IMR-90 (cell line): ENCODE results near the gene DNAH17. TPM values are rescaled to one million over a fixed set of nuclear protein-coding genes. Genes with fewer than 3 reads are reported as not detected.

Experiments
- ATAC-seq: fragments of 200-7000 bp; cut with Tn5 transposase; 2 replicates; pipeline ENCODE4 v1.9.1; 2020; ENCODE audit warnings: low read depth, mild to moderate bottlenecking, moderate library complexity
- BruUV-seq: library from RNA; stranded (reverse); fragments of 400-500 nt; replicated peaks from 2 replicates; lab custom pipeline; 2021; lab: Mats Ljungman, UMichigan
- CTCF ChIA-PET: fragments of 300-600 bp; formaldehyde crosslinking; extraction: SDS; loops from one replicate; lab custom pipeline; 2021; ENCODE audit warnings: antibody characterized with exemption; lab: Yijun Ruan, JAX
- POLR2A ChIA-PET: fragments of 300-600 bp; sonication (Branson Sonifier 250); formaldehyde crosslinking; loops from one replicate; lab custom pipeline; 2022; ENCODE audit warnings: antibody characterized with exemption; ENCODE audit not compliant: unreplicated experiment; lab: Charles Lee
- DNase-seq: peaks from one replicate; pipeline ENCODE4 v3.0.0; 2013
- H2AFZ ChIP-seq: replicated peaks from 2 replicates; pipeline ENCODE3; 2013; ENCODE audit warnings: low read length, mild to moderate bottlenecking; ENCODE audit not compliant: poor library complexity
- H2AK5ac ChIP-seq: 2 replicates; pipeline ENCODE4 v1.6.1; 2013; ENCODE audit warnings: low read depth, low read length, inconsistent platforms
- H2AK9ac ChIP-seq: replicated peaks from 2 replicates; pipeline ENCODE3; 2013; ENCODE audit warnings: mild to moderate bottlenecking, low read depth, low read length, moderate library complexity; ENCODE audit not compliant: poor library complexity
- H2BK120ac ChIP-seq: 2 replicates; pipeline ENCODE4 v1.6.1; 2013; ENCODE audit warnings: low read depth, low read length, inconsistent platforms
- H2BK15ac ChIP-seq: 3 replicates; pipeline ENCODE4 v1.6.1; 2013; ENCODE audit warnings: low read depth, low read length, inconsistent platforms
- H2BK20ac ChIP-seq: 2 replicates; pipeline ENCODE4 v1.6.1; 2013; ENCODE audit warnings: low read depth, mild to moderate bottlenecking, inconsistent platforms, low read length, moderate library complexity
- H2BK5ac ChIP-seq: 2 replicates; pipeline ENCODE4 v1.6.1; 2013; ENCODE audit warnings: mild to moderate bottlenecking, low read depth, low read length, inconsistent platforms; ENCODE audit not compliant: poor library complexity, severe bottlenecking
- H3K14ac ChIP-seq: replicated peaks from 2 replicates; pipeline ENCODE4 v1.6.1; 2013; ENCODE audit warnings: low read depth, low read length, inconsistent platforms
- H3K18ac ChIP-seq: 2 replicates; pipeline ENCODE4 v1.6.1; 2013; ENCODE audit warnings: low read depth, low read length, control low read depth
- H3K23ac ChIP-seq: 2 replicates; pipeline ENCODE4 v1.6.1; 2013; ENCODE audit warnings: low read depth, low read length, inconsistent platforms
- H3K27ac ChIP-seq: 2 replicates; pipeline ENCODE4 v1.5.1; 2013; ENCODE audit warnings: mild to moderate bottlenecking, control low read depth, low read length; ENCODE audit not compliant: insufficient read depth
- H3K27me3 ChIP-seq: 2 replicates; pipeline ENCODE4 v1.6.1; 2013; ENCODE audit warnings: low read length; ENCODE audit not compliant: control insufficient read depth, insufficient read depth
- H3K36me3 ChIP-seq: 2 replicates; pipeline ENCODE4 v1.6.1; 2013; ENCODE audit warnings: low read length, mixed read lengths; ENCODE audit not compliant: control insufficient read depth, insufficient read depth
- H3K4ac ChIP-seq: 2 replicates; pipeline ENCODE4 v1.6.1; 2013; ENCODE audit warnings: low read depth, low read length, inconsistent platforms
- H3K4me1 ChIP-seq: 2 replicates; pipeline ENCODE4 v1.6.1; 2013; ENCODE audit warnings: low read length, mixed read lengths; ENCODE audit not compliant: control insufficient read depth, insufficient read depth
- H3K4me2 ChIP-seq: 2 replicates; pipeline ENCODE4 v1.6.1; 2013; ENCODE audit warnings: low read depth, mild to moderate bottlenecking, control low read depth, low read length, moderate library complexity
- H3K4me3 ChIP-seq: 2 replicates; pipeline ENCODE4 v1.5.1; 2013; ENCODE audit warnings: low read depth, mild to moderate bottlenecking, control low read depth, low read length, moderate library complexity; ENCODE audit not compliant: insufficient read depth
- H3K56ac ChIP-seq: 2 replicates; pipeline ENCODE4 v1.6.1; 2013; ENCODE audit warnings: low read length, inconsistent platforms; ENCODE audit not compliant: insufficient read depth; ENCODE audit errors: extremely low read depth
- H3K79me1 ChIP-seq, 2 experiments: 2 replicates each; pipeline ENCODE4 v1.6.1; 2013; ENCODE audit warnings: low read length in 2 of 2, inconsistent platforms in 1 of 2, low read depth in 1 of 2
- H3K9ac ChIP-seq: 2 replicates; pipeline ENCODE4 v1.6.1; 2013; ENCODE audit warnings: low read depth, low read length, control low read depth
- H3K9me1 ChIP-seq: 2 replicates; pipeline ENCODE4 v1.6.1; 2013; ENCODE audit warnings: low read length, inconsistent platforms; ENCODE audit not compliant: insufficient read depth
- H3K9me3 ChIP-seq: 2 replicates; pipeline ENCODE4 v1.6.1; 2013; ENCODE audit warnings: low read length; ENCODE audit not compliant: control insufficient read depth, insufficient read depth
- H4K20me1 ChIP-seq: 2 replicates; pipeline ENCODE4 v1.6.1; 2013; ENCODE audit warnings: low read length, inconsistent platforms; ENCODE audit not compliant: insufficient read depth
- H4K5ac ChIP-seq: 2 replicates; pipeline ENCODE4 v1.6.1; 2013; ENCODE audit warnings: mild to moderate bottlenecking, low read depth, low read length, control low read depth
- H4K8ac ChIP-seq, 2 experiments: 2 replicates each; pipeline ENCODE4 v1.6.1; 2013; ENCODE audit warnings: low read depth in 2 of 2, low read length in 2 of 2, control low read depth in 1 of 2, inconsistent platforms in 1 of 2
- H4K91ac ChIP-seq: 2 replicates; pipeline ENCODE4 v1.6.1; 2013; ENCODE audit warnings: low read depth, low read length, inconsistent platforms; ENCODE audit not compliant: insufficient read depth
- BHLHE40 ChIP-seq: fragments of 150-350 bp; IDR thresholded peaks from 2 replicates; pipeline ENCODE4 v1.6.1; 2016; ENCODE audit warnings: mild to moderate bottlenecking, low read depth, low read length
- CHD1 ChIP-seq: IDR thresholded peaks from 2 replicates; pipeline ENCODE4 v1.6.1; 2012; ENCODE audit warnings: low read depth, low read length, improper control_type of control experiment
- FOS ChIP-seq: fragments of 150-350 bp; IDR thresholded peaks from 2 replicates; pipeline ENCODE4 v1.6.1; 2016; ENCODE audit warnings: low read depth, low read length
- MAZ ChIP-seq: IDR thresholded peaks from 2 replicates; pipeline ENCODE4 v1.6.1; 2012; ENCODE audit warnings: low read depth, mild to moderate bottlenecking, low read length, improper control_type of control experiment, moderate library complexity, borderline replicate concordance
- MXI1 ChIP-seq: IDR thresholded peaks from 2 replicates; pipeline ENCODE4 v1.6.1; 2012; ENCODE audit warnings: low read depth, mild to moderate bottlenecking, low read length, moderate library complexity, borderline replicate concordance
- NFE2L2 ChIP-seq: fragments of 150-350 bp; IDR thresholded peaks from 2 replicates; pipeline ENCODE4 v1.6.1; 2016; ENCODE audit warnings: low read depth, mild to moderate bottlenecking, low read length
- RAD21 ChIP-seq: IDR thresholded peaks from 2 replicates; pipeline ENCODE4 v1.6.1; 2012; ENCODE audit warnings: low read length, improper control_type of control experiment
- RCOR1 ChIP-seq: IDR thresholded peaks from 2 replicates; pipeline ENCODE4 v1.6.1; 2012; ENCODE audit warnings: mild to moderate bottlenecking, low read length, improper control_type of control experiment; ENCODE audit not compliant: insufficient replicate concordance
- RFX5 ChIP-seq: IDR thresholded peaks from 2 replicates; pipeline ENCODE4 v1.8.0; 2012; ENCODE audit warnings: low read depth, mild to moderate bottlenecking, low read length, moderate library complexity
- SMC3 ChIP-seq: fragments of 150-350 bp; IDR thresholded peaks from 2 replicates; pipeline ENCODE4 v1.6.1; 2016; ENCODE audit warnings: low read depth, mild to moderate bottlenecking, antibody characterized with exemption, low read length, moderate library complexity
- WGBS, 2 experiments: methylation state at CpG; one replicate each; pipeline versions ENCODE4 v1.1.5 to v1.1.7; 2013; ENCODE audit warnings: missing lambda C conversion rate in 2 of 2; ENCODE audit not compliant: insufficient read length in 1 of 2; ENCODE audit errors: extremely low coverage in 2 of 2; 5-methylcytosine and 5-hydroxymethylcytosine counted together
- dilution Hi-C: fragments of 300-500 bp; cut with HindIII; formaldehyde crosslinking; loops from one replicate; pipeline ENCODE4 v1.14.3; 2018; ENCODE audit warnings: low sequenced_read_pairs; ENCODE audit not compliant: unreplicated experiment
- in situ Hi-C: fragments of 300-500 bp; cut with MboI; formaldehyde crosslinking; loops from 3 replicates; pipeline ENCODE4 v1.14.3; 2019; ENCODE audit warnings: low sequenced_read_pairs, inconsistent platforms, mixed read lengths
- intact Hi-C: fragments of 100-400 bp; cut with micrococcal nuclease; formaldehyde crosslinking; loops from 2 replicates; pipeline ENCODE4 v1.10.0; 2022
- polyA plus RNA-seq, 3 experiments: library from polyadenylated mRNA; depleted of rRNA; stranded (reverse); fragments of >200 nt; gene quantifications; 2 replicates each; pipeline ENCODE4 v1.2.3, GENCODE V29; 2012; ENCODE audit warnings: low replicate concordance in 1 of 3
- total RNA-seq: library from RNA; depleted of rRNA; stranded (reverse); fragments of >200 nt; gene quantifications from 2 replicates; pipeline ENCODE4 v1.2.3, GENCODE V29; 2012
- TF ChIP-seq, protein P1 (sequence below): fragments of 150-350 bp; IDR thresholded peaks from 2 replicates; pipeline ENCODE4 v1.6.1; 2016; ENCODE audit warnings: low read depth, mild to moderate bottlenecking, low read length, moderate library complexity, borderline replicate concordance

DNAH17 gene
- total and polyA plus RNA-seq, 2 of the 4 experiments (the other 2 are of a cell fraction), result not detected

DNA sequence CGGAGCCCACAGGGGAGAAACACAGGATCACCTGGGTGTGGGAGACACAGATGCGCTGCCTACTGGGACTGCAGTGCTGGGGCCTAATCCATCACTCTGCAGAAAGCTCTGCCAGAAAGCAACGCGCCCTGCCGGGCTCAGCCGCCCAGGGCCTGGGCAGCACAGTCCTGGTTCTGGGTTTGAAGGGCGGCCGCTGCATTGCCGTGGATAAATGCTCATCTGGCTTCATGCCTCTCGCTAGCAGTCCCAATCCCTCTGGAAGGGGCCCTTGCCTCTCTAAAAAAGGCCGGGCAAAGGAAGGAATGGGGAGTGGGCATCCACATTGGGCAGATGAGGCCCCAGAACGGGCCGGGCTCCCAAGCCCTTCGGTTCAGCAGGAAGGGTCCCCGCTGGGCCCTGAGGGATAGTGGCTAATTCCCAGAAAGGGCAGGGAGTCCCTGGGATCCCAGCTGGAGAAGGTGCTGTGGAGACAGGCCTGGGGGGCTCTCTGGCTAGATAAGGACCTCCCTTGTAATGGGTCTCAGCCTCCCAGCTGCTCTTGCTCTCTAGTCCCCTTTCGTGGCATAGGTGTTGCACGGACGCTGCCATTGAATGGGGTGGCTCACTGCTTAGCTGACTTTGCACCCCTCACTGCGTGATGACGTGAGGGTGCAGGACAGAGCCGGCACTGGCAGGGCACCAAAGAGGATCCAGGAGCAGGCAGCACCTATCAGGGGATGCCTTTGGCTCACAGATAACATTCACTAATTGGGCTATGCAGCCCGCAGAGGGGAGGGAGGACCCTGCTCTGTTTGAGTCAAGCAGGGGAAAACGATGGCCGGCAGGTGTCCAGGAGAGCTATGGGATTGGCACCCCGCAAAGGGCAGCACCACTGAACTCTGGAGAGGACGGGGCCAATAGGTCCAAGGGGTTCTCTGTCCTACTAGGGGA lies 110.1 kb downstream of the DNAH17 start:
- in situ Hi-C loops, result no loop called here
- no peak overlapping the region for H4K8ac ChIP-seq
- no peak for ATAC-seq

More for the DNA sequence above, 110.1 kb downstream of the DNAH17 start:
- Histone ChIP-seq H4K91ac (no peak overlapping the region), H2BK120ac (no peak overlapping the region), H3K14ac (no peak overlapping the region), H3K9me1 (no peaks in the 10 kb centered on the region), H2AFZ (no peak overlapping the region), H3K23ac (no peak overlapping the region), H2BK5ac (no peak overlapping the region), H4K5ac (no peak overlapping the region), H3K4me3 (no peak overlapping the region), H3K4ac (no peak overlapping the region), H2AK9ac (no peak overlapping the region), H3K56ac (no peak overlapping the region), H3K18ac (no peak overlapping the region), H3K79me1 (no peaks in the 10 kb centered on the region), H3K9me3 (peaks cover 4% of the 10 kb centered on the region; the same call in 1 of the 2 replicates), H2BK20ac (no peak overlapping the region), H2AK5ac (no peak overlapping the region), H3K9ac (no peak overlapping the region), H3K36me3 (no peaks in the 10 kb centered on the region), H3K27ac (no peak overlapping the region), H3K27me3 (peaks cover 4% of the 10 kb centered on the region), H2BK15ac (no peak overlapping the region), H4K20me1 (no peaks in the 10 kb centered on the region; the same call in 1 of the 2 replicates), H3K4me2 (no peak overlapping the region), H3K4me1 (no peaks in the 10 kb centered on the region)
- dilution Hi-C loops, result no loop called here
- DNase-seq, result no peak
- CTCF ChIA-PET, result no interaction called here
- 89% methylated on average over 16 of the region's 26 CpGs; no CpG with 5 or more reads in 1 of the 2 experiments for WGBS, 2 experiments
- TF ChIP-seq RFX5 (no peak), RAD21 (no peak), CHD1 (no peak), BHLHE40 (no peak), MAZ (no peak), RCOR1 (no peak), SMC3 (no peak), NFE2L2 (no peak), MXI1 (no peak), FOS (no peak)
- TF ChIP-seq, protein P1, sequence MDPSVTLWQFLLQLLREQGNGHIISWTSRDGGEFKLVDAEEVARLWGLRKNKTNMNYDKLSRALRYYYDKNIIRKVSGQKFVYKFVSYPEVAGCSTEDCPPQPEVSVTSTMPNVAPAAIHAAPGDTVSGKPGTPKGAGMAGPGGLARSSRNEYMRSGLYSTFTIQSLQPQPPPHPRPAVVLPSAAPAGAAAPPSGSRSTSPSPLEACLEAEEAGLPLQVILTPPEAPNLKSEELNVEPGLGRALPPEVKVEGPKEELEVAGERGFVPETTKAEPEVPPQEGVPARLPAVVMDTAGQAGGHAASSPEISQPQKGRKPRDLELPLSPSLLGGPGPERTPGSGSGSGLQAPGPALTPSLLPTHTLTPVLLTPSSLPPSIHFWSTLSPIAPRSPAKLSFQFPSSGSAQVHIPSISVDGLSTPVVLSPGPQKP, result no peak
- intact Hi-C loops, result no loop called here
- BruUV-seq, result no TSS peak
- POLR2A ChIA-PET, result no interaction called here
